Mesothelial cell of epicardium (in vitro differentiated cells): ENCODE results near the gene SUB1. TPM values are rescaled to one million over a fixed set of nuclear protein-coding genes. Genes with fewer than 3 reads are reported as not detected.

Experiments used
- DNase-seq, 2 experiments: peaks; one replicate each; pipeline ENCODE4 v3.0.0; 2021; ENCODE audit warnings: low spot score in 2 of 2; ENCODE audit not compliant: unreplicated experiment in 2 of 2
- H3K27ac Mint-ChIP-seq: 2 replicates; pipeline ENCODE4 v1.8.0; 2021; ENCODE audit warnings: mixed read lengths
- H3K27me3 Mint-ChIP-seq: 2 replicates; pipeline ENCODE4 v1.8.0; 2021; ENCODE audit warnings: low read depth, mixed read lengths
- H3K36me3 Mint-ChIP-seq: 2 replicates; pipeline ENCODE4 v1.8.0; 2021; ENCODE audit warnings: mixed read lengths
- H3K4me1 Mint-ChIP-seq: 2 replicates; pipeline ENCODE4 v1.8.0; 2021; ENCODE audit warnings: mixed read lengths
- H3K4me3 Mint-ChIP-seq: 2 replicates; pipeline ENCODE4 v1.8.0; 2021; ENCODE audit warnings: mild to moderate bottlenecking, moderate library complexity, mixed read lengths
- H3K9me3 Mint-ChIP-seq: 2 replicates; pipeline ENCODE4 v1.8.0; 2021; ENCODE audit warnings: mixed read lengths
- CTCF ChIP-seq: fragments of 200-600 bp; sonication (generic); IDR thresholded peaks from one replicate; pipeline ENCODE4 v1.5.0; 2021; ENCODE audit warnings: antibody characterized with exemption; ENCODE audit not compliant: unreplicated experiment
- total RNA-seq: library from RNA; stranded (reverse); gene quantifications from 3 replicates; pipeline ENCODE4 v1.2.1, GENCODE V29; 2021

The SUB1 gene
- total RNA-seq, 1 donor from 2014 or later: 199 TPM

DNA sequence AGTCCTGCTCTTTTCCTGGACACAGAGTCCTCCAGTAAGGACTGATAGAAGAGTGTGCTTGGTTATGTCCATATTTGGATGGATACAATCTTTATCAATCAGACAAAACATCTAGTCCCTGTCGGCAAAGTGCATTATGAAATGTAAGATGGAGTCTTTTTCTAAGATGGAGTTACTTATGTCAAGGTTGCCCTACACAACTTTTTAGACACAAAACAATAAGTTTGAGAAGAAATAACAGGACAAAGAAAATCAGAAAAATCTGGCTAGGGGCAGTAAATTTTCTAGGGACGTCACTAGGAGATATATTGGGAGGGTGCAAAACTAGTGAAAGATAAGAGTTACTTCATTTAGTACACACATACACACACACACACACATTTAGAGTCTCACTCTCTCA, 23.3 kb upstream of the SUB1 start:
- peaks cover 3% of the 10 kb centered on the region for H3K4me1 Mint-ChIP-seq
- no peak for DNase-seq
- no peak overlapping the region for H3K27ac Mint-ChIP-seq
- peaks cover 9% of the 10 kb centered on the region for H3K9me3 Mint-ChIP-seq
- no peaks in the 10 kb centered on the region for H3K36me3 Mint-ChIP-seq
- no peaks in the 10 kb centered on the region for H3K27me3 Mint-ChIP-seq
- H3K4me3 Mint-ChIP-seq: no peak overlapping the region
- no peak for TF ChIP-seq CTCF

- Mint-ChIP-seq H3K27me3 (no peaks in the 10 kb centered on the region), H3K9me3 (peaks cover 12% of the 10 kb centered on the region), H3K4me1 (peaks cover 3% of the 10 kb centered on the region), H3K36me3 (no peaks in the 10 kb centered on the region), H3K27ac (no peak overlapping the region), H3K4me3 (no peak overlapping the region)
- no peak for DNase-seq
- TF ChIP-seq CTCF: no peak
Observed at GRCh38 chr5:32562843-32563242, 22.5 kb upstream of the SUB1 start.

- H3K4me3 Mint-ChIP-seq: no peak overlapping the region
- H3K27me3 Mint-ChIP-seq: no peaks in the 10 kb centered on the region
- H3K36me3 Mint-ChIP-seq: no peaks in the 10 kb centered on the region
- H3K27ac Mint-ChIP-seq: no peak overlapping the region
- no peak for TF ChIP-seq CTCF
- H3K4me1 Mint-ChIP-seq: peaks cover 3% of the 10 kb centered on the region
- DNase-seq: no peak
- peaks cover 12% of the 10 kb centered on the region for H3K9me3 Mint-ChIP-seq
Observed at GRCh38 chr5:32563614-32564013, 21.7 kb upstream of the SUB1 start.

- Mint-ChIP-seq H3K4me1 (no peaks in the 10 kb centered on the region), H3K27ac (no peak overlapping the region), H3K9me3 (peaks cover 12% of the 10 kb centered on the region), H3K27me3 (no peaks in the 10 kb centered on the region), H3K36me3 (no peaks in the 10 kb centered on the region), H3K4me3 (no peak overlapping the region)
- no peak for TF ChIP-seq CTCF
- no peak for DNase-seq
Observed at GRCh38 chr5:32565145-32565544, 20.2 kb upstream of the SUB1 start.

DNA sequence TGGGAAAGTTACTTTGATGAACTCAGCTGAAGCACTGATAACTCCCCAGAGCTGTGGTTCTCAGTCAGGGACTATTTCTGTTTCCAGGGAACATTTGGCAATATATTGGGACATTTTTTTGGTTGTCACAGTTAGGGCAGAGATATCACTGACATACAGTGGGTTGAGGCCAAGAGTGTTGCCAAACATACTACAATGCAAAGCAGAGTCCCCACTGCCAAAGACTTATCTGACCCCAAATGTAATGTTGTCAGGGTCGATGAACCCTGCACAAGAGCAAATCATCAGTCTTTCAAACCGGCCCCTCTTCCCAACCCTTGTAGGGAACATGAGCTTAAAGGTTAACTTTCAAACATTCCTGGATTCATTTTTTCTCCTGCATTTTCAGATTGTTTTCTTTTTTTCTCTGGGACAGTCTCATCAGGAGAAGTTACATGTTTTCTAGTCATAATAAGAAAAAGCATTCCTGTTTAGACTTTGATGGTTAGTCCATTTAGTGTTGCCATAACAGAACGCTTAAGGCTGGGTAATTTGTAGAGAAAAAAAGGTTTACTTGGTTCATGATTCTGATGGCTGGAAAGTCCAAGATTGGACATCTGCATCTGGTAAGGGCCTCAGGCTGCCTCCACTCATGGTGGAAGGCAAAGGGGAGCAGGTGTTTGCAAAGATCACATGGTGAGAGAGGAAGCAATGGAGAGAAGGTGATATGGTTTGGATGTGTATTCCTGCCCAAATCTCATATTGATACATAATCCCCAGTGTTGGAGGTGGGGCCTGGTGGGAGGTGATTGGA, 18.8 kb upstream of the SUB1 start:
- TF ChIP-seq CTCF: no peak

More for the DNA sequence above, 18.8 kb upstream of the SUB1 start:
- no peak overlapping the region for H3K27ac Mint-ChIP-seq
- H3K27me3 Mint-ChIP-seq: no peaks in the 10 kb centered on the region
- peaks cover 12% of the 10 kb centered on the region for H3K9me3 Mint-ChIP-seq
- no peak overlapping the region for H3K4me3 Mint-ChIP-seq
- H3K36me3 Mint-ChIP-seq: no peaks in the 10 kb centered on the region
- no peaks in the 10 kb centered on the region for H3K4me1 Mint-ChIP-seq
- no peak for DNase-seq
